GM19438 (cell line): ENCODE results near the gene GRM7.

ENCODE experiments used
- ATAC-seq: cut with Tn5 transposase; IDR thresholded peaks from one replicate; pipeline ENCODE4 v1.9.1; 2021; ENCODE audit warnings: low read depth; ENCODE audit not compliant: unreplicated experiment

Gene GRM7

DNA sequence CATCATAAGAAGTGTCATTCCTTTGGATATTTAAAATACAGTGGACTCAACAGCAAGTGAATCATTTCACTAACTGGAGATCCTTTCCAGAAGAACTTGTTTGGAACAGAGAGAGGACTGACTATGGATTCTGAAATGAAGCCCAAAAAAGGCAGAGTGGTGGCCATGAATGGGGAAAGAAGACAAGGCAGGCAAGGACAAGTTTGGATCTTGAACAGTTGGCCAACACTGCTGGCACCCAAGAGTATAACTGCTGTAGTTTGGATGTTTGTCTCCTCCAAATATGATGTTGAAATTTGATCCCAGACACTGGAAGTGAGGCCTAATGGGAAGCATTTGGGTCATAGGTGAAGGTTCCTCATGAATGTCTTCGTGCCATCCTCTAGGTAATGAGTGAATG, 686.9 kb downstream of the GRM7 start:
- ATAC-seq, result no peak

DNA sequence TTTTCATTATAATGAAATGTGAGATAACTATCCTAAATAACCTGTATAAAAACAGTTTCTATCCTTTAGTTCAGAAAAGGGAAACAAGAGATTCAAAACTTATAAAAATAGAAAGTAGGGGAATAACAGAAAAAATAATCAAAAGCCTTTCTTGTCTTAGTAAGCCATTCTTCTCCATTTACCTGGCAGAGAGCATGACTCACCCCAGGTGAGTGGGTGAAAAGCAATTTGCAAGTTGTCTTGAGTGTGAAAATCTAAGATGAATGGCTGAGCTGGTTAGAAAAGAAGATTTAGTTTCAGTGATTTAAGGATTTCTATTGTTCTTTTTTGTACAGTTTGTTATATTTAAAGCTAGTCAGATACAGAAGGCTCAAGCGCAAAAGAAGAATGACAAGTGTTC, 702.0 kb downstream of the GRM7 start:
- no peak for ATAC-seq

DNA sequence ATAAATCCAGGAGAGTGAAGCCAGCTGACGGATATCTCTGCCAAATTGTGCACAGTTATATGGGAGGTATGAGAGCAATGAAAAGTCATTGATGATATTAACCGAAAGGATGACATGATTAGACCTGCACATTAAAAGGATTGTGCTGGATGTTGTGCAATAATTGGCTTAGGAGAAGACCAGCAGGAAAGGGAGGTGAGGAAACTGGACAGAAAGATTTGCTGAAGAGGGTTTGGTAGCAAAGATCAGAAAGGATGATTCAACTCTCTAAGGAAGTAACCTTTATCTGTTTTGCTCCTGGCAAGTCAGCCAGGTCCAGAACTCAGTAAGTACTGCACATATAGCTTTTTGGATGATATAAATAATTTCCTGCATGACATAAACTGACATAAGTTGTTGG, 704.7 kb downstream of the GRM7 start:
- ATAC-seq, result no peak

DNA sequence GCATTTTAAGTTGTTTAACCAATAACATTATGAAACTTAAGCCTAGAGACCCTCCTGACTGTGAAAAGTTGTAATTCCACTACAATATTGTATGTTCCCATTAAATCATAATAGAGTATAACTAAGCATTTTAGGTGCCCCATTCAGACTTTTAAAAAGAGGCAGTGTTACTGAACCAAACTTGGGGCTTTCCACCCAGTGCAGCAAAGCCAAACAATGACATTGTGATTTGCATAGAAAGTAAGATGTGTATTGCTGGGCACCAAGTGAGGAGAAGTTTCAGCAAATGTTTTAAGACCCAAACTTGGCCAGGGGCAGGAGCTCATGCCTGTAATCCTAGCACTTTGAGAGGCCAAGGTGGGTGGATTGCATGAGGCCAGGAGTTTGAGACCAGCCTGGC, 706.2 kb downstream of the GRM7 start:
- ATAC-seq, result no peak

DNA sequence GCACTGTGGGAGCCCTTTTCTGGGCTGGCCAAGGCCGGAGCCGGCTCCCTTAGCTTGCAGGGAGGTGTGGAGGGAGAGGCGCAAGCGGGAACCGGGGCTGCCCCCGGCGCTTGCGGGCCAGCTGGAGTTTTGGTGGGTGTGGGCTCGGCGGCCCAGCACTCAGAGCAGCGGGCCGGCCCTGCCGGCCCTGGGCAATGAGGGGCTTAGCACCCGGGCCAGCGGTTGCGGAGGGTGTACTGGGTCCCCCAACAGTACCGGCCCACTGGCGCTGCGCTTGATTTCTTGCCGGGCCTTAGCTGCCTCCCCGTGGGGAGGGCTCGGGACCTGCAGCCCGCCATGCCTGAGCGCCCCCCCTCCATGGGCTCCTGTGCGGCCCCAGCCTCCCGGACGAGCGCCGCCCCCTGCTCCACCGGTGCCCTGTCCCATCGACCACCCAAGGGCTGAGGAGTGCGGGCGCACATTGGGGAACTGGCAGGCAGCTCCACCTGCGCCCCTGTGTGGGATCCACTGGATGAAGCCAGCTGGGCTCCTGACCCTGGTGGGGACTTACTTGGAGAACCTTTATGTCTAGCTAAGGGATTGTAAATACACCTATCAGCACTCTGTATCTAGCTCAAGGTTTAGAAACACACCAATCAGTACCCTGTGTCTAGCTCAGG, 707.7 kb downstream of the GRM7 start:
- no peak for ATAC-seq

DNA sequence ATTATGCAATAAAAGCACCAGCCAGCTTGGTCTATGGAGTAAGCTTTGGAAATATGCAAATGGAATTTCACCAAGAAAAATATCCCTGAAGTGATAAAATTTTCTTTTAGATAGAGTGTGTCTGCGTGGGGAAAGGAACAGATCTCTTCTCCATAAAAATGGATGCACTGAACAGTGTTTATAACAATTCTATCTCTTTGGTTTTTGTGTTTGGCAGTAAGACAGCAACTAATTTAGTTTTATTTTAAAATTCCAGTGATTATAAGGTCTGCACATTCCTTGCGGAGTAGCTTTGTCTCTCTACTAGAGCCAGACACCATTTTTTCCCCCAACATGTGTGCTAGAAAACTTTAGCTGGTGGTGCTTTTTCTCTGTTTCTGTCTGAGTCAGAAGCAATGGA, 712.4 kb downstream of the GRM7 start:
- ATAC-seq, result no peak

DNA sequence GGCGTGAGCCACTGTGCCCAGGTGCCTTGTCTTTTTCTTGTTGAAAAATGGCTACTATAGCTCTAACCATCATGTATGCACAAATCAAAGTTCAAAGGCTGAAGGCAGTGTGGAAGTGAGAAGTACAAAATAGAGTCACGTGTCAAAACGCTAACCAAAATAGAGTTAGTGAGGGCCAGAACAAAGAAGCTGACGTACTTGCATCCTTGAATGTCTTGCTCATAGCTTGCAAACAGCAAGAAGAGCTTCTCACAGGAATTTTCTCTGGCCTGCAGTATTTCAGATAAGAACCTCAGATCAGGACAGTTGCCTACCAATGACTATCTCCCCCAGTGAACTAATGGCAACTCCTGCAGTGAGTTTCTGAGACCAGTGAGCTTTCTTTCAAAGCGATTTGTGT, 713.5 kb downstream of the GRM7 start:
- no peak for ATAC-seq

DNA sequence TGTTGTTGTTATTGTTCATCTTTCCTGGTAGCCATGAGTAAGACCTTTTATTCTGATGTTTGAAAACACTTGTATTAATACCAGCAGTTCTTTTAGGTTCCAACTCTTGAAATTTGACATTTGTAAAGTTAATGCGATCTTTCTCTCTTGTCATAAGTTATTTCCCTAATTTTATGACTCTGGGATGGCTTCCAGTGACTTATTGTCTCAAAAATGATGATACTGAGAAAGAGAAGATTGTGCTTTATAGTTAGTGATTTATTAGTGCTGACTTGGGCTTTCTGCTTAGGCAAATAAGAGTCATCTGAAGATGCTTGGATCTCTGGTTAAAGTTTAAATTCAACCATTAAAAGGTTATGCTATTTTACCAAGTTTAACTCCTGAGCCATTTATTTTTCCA, 715.2 kb downstream of the GRM7 start:
- ATAC-seq, result no peak

DNA sequence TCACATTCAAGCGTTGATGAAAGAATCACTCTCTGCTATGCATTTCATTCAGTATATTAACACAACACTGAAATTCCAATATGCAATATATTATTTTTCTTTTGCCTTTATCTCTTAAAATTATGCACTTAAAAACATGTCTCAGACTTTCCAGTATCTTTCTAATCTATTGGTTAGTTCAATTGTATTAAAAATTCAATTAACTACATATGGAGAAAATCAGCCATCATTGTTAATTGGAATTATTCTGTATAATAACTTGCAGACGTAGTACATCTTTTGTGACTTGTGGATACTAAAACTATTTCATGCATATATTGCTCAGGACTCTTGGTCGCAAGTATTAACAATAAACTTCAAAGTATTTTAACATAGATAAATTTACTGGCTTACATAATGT, 715.6 kb downstream of the GRM7 start:
- ATAC-seq, result no peak

DNA sequence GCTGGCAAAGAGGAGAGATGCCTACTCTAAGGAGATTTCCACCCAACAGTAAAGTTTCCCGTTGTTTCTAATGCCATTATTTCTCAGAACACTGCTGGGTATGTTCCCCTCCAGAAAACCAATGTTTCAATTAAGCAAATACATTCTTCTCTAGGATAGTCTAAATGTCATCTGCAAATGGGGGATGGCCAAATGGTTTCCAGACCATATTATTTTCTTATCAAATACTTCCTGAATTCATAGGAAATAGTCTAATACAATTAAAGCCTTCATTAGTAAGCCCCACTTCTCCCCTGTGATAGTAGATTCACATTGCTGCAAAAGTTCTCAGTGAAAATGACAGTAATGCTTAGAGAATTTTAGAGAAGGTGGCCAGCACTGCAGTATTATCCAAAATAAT, 716.6 kb downstream of the GRM7 start:
- no peak for ATAC-seq

DNA sequence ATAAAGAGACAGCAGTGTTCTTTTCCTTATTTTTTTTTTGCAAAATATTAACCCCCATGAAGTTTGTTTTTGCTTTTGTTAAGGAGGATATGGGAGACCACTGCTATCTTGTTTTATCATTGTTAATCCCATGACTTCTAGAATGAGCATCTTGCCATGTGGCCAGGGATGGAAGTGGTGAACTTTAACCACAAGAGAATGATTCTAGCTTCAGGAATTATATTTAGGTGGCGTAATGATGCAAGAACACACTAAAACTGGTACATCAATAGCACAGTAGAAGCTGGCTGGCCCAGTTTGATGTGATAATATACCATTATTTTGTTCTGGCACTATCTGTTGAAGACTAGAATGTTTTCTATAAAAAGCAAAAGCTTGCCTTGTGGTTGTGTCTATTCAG, 720.9 kb downstream of the GRM7 start:
- ATAC-seq, result no peak

DNA sequence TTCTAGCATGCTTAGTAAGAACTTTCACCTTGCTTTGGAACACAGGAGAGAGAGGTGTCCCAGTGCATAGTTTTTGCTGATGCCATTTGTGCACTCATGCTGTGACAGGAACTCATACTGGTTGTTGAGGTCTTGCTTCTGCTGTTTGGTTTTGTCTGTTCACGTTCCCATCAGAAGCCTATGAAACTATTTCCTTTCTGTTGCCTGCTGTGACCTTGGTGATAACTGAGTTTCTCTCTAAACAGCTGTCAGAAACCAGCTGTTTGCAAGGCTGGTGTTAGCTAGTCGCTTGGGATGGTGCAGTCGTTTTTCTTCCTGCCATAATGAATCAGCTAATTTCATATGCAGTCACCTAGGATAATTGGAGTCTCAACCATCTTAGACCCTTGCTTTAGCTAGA, 724.1 kb downstream of the GRM7 start:
- ATAC-seq, result no peak

DNA sequence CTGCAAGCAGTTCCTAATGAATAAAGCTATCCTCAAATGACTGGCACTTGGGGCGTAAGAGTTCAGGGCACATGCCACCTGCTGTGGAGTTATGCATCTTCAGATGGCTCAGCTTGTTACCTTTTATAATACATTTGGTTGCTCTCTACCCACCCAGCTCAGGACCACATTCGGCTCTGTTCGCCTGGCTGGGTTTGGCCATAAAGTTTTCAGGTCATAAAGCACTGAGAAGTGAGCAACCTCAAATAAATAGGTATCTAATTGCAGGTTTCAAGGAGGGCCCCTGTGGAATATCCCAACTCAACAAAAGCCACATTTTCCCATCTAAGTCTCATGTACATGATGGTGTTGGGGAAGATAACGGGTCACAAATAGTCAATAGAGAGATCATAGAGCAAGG, 727.3 kb downstream of the GRM7 start:
- ATAC-seq, result no peak

DNA sequence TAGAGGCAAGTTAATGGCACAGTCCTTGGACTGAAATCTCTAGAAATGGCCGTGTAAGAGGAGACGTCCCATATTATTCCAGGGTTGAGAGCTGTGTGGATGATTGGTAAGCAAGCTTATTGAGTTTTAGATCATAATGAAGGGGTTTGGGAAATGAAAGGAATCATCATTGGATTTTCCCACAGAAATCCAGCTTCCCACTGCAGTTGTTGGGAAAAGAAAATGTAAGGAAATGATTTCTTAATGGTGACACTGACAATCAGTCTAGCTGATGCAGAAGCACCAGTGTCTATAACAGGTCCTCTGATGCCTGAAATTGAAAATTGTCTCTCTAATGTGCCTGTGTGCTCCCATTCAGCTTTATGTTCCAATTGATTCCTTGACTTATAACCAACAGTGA, 728.6 kb downstream of the GRM7 start:
- ATAC-seq, result no peak

DNA sequence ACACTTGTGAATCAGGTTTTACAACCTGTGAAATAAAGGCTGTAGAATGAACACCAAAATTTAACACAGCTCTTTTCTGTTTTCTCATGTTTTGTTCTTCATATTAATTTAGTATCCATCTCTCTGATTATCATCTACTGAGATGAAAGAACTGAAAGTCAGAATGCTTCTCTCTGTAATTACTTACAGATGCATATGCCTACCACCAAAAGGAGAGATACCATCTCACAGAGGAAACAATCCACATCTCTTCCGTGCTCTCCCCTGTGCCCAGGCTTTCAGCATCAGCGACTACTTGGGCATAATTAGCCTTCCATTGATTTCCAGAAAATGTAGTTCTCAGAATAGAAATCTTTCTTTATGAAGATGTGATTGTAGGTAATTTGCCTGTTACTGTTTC, 741.4 kb downstream of the GRM7 start:
- ATAC-seq, result no peak

DNA sequence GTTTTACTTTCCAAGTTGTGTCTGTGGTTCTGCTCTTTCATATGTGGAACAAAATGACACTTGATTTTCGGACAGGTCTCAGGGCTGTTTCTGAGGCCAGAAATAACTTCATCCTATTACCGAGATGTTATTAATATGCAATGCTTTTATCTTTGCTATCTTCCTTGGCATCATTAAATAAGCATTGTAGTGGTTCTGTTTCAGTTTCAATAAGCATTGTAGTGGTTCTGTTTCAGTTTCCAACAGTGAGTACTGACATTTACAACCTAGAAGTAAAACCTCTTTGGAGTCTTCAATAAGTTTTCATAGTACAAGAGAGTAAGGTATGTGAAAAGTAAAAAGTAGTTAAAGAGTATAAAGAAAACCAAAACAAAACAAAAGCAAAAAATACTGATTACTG, 746.2 kb downstream of the GRM7 start:
- no peak for ATAC-seq

DNA sequence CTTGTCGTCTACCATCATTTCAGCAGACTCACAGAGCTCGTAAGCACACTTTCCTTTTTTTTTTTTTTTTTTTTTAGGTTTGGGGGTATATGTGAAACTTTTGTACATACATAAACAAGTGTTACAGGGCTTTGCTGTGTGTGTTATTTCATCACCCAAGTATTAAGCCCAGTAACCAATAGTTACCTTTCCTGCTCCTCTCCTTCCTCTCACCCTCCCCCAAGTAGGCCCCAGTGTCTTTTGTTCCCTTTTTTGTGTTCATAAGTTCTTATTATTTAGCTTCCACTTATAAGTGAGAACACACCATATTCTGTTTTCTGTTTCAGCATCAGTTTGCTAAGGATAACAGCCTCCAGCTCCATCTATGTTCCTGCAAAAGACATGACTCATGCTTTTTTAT, 746.8 kb downstream of the GRM7 start:
- ATAC-seq, result no peak

DNA sequence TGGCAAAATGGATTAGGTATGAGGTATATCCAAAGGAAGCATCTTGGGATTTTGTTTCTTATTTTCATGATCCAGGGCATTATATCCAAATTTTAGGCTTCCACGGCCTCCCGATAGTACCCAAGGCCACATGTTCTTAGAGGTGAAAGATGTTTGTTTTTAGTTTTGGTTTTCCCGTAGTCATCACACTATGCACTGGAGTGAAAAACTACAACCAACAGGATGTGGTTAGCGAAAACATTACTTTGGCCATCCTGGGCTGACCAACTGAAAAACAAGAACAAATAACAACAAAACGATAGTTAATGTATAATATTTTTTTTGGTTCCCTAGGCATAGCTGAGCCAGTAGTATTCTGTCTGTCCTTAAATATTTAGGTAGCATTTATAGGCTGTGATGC, 749.7 kb downstream of the GRM7 start:
- no peak for ATAC-seq

DNA sequence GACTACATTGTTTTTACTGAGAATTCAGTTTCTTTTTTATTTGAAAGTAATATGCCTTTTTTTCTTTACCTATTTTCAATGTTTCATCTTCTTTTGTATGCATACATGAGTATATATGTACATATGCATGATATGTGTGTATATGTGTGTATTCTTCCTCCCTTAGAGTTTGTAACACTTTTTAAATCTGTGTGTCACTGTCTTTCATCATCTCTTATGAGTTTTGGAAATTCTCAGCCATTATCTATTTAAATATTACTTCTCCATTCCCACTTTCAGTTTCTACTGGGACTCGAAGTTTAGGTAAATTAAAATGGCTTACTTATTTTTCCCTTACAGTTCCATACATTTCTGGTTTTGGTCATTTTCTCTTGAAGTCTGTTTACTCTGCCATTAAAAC, 754.1 kb downstream of the GRM7 start:
- ATAC-seq, result no peak

DNA sequence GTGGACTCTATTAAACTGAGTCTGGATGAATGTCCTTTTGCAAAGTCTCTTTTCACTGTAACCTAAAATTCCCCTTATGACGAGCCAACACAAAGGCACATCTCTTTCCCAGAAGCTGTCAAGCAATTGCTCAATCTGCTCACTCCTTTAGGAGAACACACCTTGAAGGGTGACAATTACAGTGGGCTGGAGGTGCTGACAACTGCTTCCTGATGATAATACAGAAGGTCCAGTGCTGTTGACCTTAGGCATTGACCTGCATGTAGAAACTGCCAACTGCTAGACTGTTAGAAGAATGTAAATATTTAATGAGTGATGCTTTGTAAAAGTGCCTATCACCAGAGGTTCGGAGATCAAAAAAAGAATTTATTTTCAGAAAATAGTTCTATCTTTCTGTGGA, 757.7 kb downstream of the GRM7 start:
- ATAC-seq, result no peak

DNA sequence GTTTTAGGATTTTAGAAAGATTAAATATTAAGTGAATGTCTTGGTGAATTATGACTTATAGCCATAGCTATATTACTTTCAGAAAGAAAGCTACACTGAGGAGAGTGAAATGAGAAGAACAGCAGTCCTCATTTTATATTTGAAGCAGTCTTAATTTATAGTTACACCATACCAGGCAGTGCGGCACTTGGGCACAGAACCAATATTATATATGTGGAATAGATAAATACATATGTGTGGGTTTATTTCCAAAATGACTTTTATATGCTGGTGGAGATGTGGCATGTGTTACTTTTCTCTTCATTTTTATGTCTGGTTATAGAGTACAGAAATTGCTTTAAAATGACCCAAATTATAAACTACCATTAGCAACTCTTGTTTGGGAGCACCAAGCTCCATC, 759.5 kb downstream of the GRM7 start:
- ATAC-seq, result no peak

DNA sequence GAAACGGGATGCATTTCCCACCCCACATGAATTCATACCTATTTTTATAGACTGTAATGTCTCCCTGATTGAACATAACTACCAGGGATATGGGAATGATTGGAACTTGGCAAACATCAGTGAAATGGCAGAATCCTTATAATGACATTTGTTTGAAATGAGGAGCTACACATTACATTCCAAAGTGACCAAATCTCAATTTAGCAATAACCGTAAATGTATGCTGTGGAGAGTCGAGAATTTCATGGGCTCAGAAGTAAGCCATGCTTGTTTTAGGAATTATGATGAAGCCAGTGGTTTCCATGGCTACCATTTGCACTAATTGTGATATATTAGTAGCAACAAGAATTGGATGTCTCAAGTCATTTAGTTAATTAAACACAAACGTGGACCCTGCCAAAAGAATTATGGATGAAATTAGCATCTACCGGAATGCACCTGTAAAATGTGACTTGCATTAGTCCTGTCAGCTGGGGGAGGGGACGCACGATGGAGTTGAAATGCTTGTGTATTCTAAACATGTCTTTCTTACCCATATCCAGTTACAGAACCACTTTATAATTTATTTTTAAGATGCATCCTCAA, 760.2 kb downstream of the GRM7 start:
- ATAC-seq, result no peak

DNA sequence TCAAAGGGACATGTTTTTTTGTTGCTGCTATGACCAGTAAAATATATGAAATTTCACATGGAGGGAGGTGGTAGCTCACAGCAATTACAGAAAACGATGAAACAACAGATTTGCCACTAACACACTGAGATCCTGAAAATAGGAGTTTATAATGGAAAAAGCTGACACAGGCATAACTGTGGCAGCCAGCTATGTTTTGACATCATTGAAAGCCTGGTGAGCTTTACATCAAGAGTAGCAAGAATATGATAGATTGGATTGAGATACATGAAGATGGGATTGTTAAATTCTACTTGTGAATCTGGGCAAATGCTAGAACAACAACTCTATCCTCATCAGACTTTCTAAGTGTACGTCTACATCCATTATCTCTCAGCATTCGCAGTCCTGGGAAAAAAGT, 760.7 kb downstream of the GRM7 start:
- ATAC-seq, result no peak
